Fibroblast of lung (primary cell): ENCODE measurements around the gene SORCS2.

ENCODE experiments used
- CTCF ChIP-seq, 2 donors: IDR thresholded peaks in 1 of 2; conservative IDR thresholded peaks in 1 of 2; 1 replicate in 1 of 2; 2 replicates in 1 of 2; pipeline ENCODE4 v1.5.1; 2011 to 2012; ENCODE audit warnings: low read length in 2 of 2, control low read depth in 1 of 2, inconsistent platforms in 1 of 2, low read depth in 1 of 2, mild to moderate bottlenecking in 1 of 2
- EZH2 ChIP-seq: IDR thresholded peaks from 2 replicates; pipeline ENCODE4 v1.5.1; 2012; ENCODE audit warnings: low read length, control low read depth, mild to moderate bottlenecking; ENCODE audit errors: missing control alignments

- TF ChIP-seq CTCF (conservative IDR thresholded peaks at IDR 0.05 in 1 of 2, IDR thresholded peaks at IDR 0.05 in 1 of 2; ENCODE audit: low read depth in 1 of 2, low read length in 2 of 2) (no peak), EZH2 (no peak)
Observed at GRCh38 chr4:7467471-7467870, 275.1 kb downstream of the SORCS2 start.
